ENCODE measurements around the gene POLG.

DNA sequence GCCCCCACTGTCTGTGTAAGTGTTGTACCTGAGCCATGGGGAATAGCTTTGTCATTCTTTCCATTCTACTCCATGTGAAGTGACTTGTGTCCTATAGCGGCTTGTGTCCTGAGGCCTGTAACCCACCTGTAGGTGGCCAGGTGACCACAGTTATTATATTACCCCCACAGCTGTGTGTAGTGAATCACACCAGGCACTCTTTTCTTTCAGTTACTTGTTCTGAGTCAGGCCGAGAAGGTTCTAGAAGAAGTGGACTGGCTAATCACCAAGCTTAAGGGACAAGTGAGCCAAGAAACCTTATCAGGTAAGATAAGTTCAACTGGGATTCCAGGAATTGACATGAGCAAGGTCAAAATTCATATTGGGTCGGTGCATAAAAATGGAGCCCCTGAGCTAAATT lies 29.2 kb downstream of the POLG start:
- TF ChIP-seq CTCF (conservative IDR thresholded peaks at IDR 0.05; ENCODE audit: low read length) = no peak
- TF ChIP-seq EZH2phosphoT487 (IDR thresholded peaks at IDR 0.05; ENCODE audit: borderline replicate concordance, low read depth, low read length) = no peak

Data from OCI-LY7 (cell line).